Measurements from ENCODE around the gene HOOK1.
"Not testable (repeated sequence)": the region's sequence is repeated elsewhere in the genome, so short reads cannot be mapped to it uniquely, and the experiment has no call there.

HOOK1 gene

GRCh38 chr1:59906931-59907330, 92.2 kb downstream of the HOOK1 start:
- no peak overlapping the region for H3K4me3 ChIP-seq (ENCODE audit: low read depth, low read length)
- ChIA-PET POLR2A (no interaction called here), CTCF (interaction anchor here (1.4 kb wide), 1 partner anchor 41 kb away, joined by 3 read pairs; no protein-coding TSS in a partner anchor)
- no peak for DNase-seq (ENCODE audit: low read depth, low spot score)
- no peak for TF ChIP-seq CTCF (IDR thresholded peaks at IDR 0.05; ENCODE audit: insufficient read depth, low read length, missing control alignments)

GRCh38 chr1:59908084-59908483, 93.3 kb downstream of the HOOK1 start:
- TF ChIP-seq CTCF (IDR thresholded peaks at IDR 0.05; ENCODE audit: insufficient read depth, low read length, missing control alignments) = no peak
- ChIA-PET POLR2A (no interaction called here), CTCF (no interaction called here)
- H3K4me3 ChIP-seq (ENCODE audit: low read depth, low read length) = no peak overlapping the region
- no peak for DNase-seq (ENCODE audit: low read depth, low spot score)

- no peak for TF ChIP-seq CTCF (IDR thresholded peaks at IDR 0.05; ENCODE audit: insufficient read depth, low read length, missing control alignments)
- DNase-seq (ENCODE audit: low read depth, low spot score) = no peak
- H3K4me3 ChIP-seq (ENCODE audit: low read depth, low read length) = no peak overlapping the region
- ChIA-PET POLR2A (no interaction called here), CTCF (no interaction called here)
These were observed 93.9 kb downstream of the HOOK1 start for GRCh38 chr1:59908682-59909081.

- CTCF ChIA-PET; DNase-seq (ENCODE audit: low read depth, low spot score); H3K4me3 ChIP-seq (ENCODE audit: low read depth, low read length); POLR2A ChIA-PET: not testable (repeated sequence)
These were observed 100.1 kb downstream of the HOOK1 start for GRCh38 chr1:59914791-59915286.

GRCh38 chr1:59915516-59915915, 100.8 kb downstream of the HOOK1 start:
- no peak for TF ChIP-seq CTCF (IDR thresholded peaks at IDR 0.05; ENCODE audit: insufficient read depth, low read length, missing control alignments)
- CTCF ChIA-PET = no interaction called here
- DNase-seq (ENCODE audit: low read depth, low spot score) = no peak
- POLR2A ChIA-PET = no interaction called here
- no peak overlapping the region for H3K4me3 ChIP-seq (ENCODE audit: low read depth, low read length)

- DNase-seq (ENCODE audit: low read depth, low spot score) = no peak
- CTCF ChIA-PET = no interaction called here
- no peak overlapping the region for H3K4me3 ChIP-seq (ENCODE audit: low read depth, low read length)
- POLR2A ChIA-PET = no interaction called here
- no peak for TF ChIP-seq CTCF (IDR thresholded peaks at IDR 0.05; ENCODE audit: insufficient read depth, low read length, missing control alignments)
These were observed 102.5 kb downstream of the HOOK1 start for GRCh38 chr1:59917026-59917784.

- no peak for DNase-seq (ENCODE audit: low read depth, low spot score)
- POLR2A ChIA-PET = no interaction called here
These were observed 103.0 kb downstream of the HOOK1 start for GRCh38 chr1:59917785-59918180.

More at GRCh38 chr1:59917785-59918180, 103.0 kb downstream of the HOOK1 start:
- CTCF ChIA-PET = no interaction called here
- H3K4me3 ChIP-seq (ENCODE audit: low read depth, low read length) = no peak overlapping the region
- TF ChIP-seq CTCF (IDR thresholded peaks at IDR 0.05; ENCODE audit: insufficient read depth, low read length, missing control alignments) = no peak
